Activated T-helper 1 cell treated with anti-CD3 and anti-CD28 coated beads, Interleukin-12 subunit alpha, Interleukin-12 subunit beta, Interleukin-2, Interleukin-4 antibody, amounts not matched to agents 30 ng/mL and 10 ng/mL and 1 ng/mL, durations not matched to agents 14 hours and 24 hours and 36 hours (primary cell): Measurements from ENCODE around the gene SPAG6. TPM values are rescaled to one million over a fixed set of nuclear protein-coding genes. Genes with fewer than 3 reads are reported as not detected.
A peak's percentile ranks its signal among the peaks of the same experiment; 100 is the strongest.

Experiments
- DNase-seq: peaks from one replicate; pipeline ENCODE4 v3.0.0; 2021; ENCODE audit warnings: low spot score
- H3K27ac Mint-ChIP-seq: one replicate; pipeline ENCODE4 v1.8.0; 2021; ENCODE audit warnings: mild to moderate bottlenecking, mixed read lengths
- H3K27me3 Mint-ChIP-seq: one replicate; pipeline ENCODE4 v1.8.0; 2022; ENCODE audit warnings: mild to moderate bottlenecking, moderate library complexity, mixed read lengths; ENCODE audit not compliant: insufficient read depth
- H3K36me3 Mint-ChIP-seq: one replicate; pipeline ENCODE4 v1.8.0; 2021; ENCODE audit warnings: low read depth, mixed read lengths
- H3K4me1 Mint-ChIP-seq: one replicate; pipeline ENCODE4 v1.8.0; 2021; ENCODE audit warnings: low read depth, mixed read lengths
- H3K4me3 Mint-ChIP-seq: one replicate; pipeline ENCODE4 v1.8.0; 2021; ENCODE audit warnings: mild to moderate bottlenecking, moderate library complexity, mixed read lengths
- H3K9me3 Mint-ChIP-seq: one replicate; pipeline ENCODE4 v1.8.0; 2021; ENCODE audit warnings: mixed read lengths
- intact Hi-C: fragments of 100-400 bp; cut with micrococcal nuclease; formaldehyde crosslinking; loops from one replicate; pipeline ENCODE4 v1.15.1; 2024
- total RNA-seq: library from RNA; stranded (reverse); gene quantifications from 2 replicates; pipeline ENCODE4 v1.2.3, GENCODE V29; 2022

Gene SPAG6
- total RNA-seq, 1 donor from 2014 or later: 0.18 TPM

- Mint-ChIP-seq H3K4me3 (peak overlapping the region; percentile 90), H3K27me3 (peaks cover 34% of the 10 kb centered on the region), H3K27ac (peak overlapping the region; percentile 76), H3K4me1 (peaks cover 48% of the 10 kb centered on the region), H3K9me3 (no peaks in the 10 kb centered on the region), H3K36me3 (peaks cover 41% of the 10 kb centered on the region)
- intact Hi-C loops: loop anchor here (1.0 to 5.0 kb wide), 5 partner anchors 8 to 793 kb away; partner anchors contain the start of genes DNAJC1, MLLT10 and PIP4K2A
- DNase-seq: no peak
These were observed 20.4 kb upstream of the SPAG6 start for GRCh38 chr10:22324893-22325271.

GRCh38 chr10:22325272-22326144, 19.8 kb upstream of the SPAG6 start:
- Mint-ChIP-seq H3K27ac (peak overlapping the region; percentile 76), H3K36me3 (peaks cover 40% of the 10 kb centered on the region), H3K27me3 (peaks cover 32% of the 10 kb centered on the region), H3K4me3 (peak overlapping the region; percentile 90), H3K9me3 (no peaks in the 10 kb centered on the region), H3K4me1 (peaks cover 43% of the 10 kb centered on the region)
- intact Hi-C loops: loop anchor here (1.0 to 2.0 kb wide), 3 partner anchors 8 to 323 kb away; partner anchors contain the start of gene DNAJC1
- peak; percentile 66 for DNase-seq

- peaks cover 43% of the 10 kb centered on the region for H3K4me1 Mint-ChIP-seq
- no peaks in the 10 kb centered on the region for H3K9me3 Mint-ChIP-seq
- peaks cover 40% of the 10 kb centered on the region for H3K36me3 Mint-ChIP-seq
- DNase-seq: no peak
- intact Hi-C loops: no loop called here
- peaks cover 32% of the 10 kb centered on the region for H3K27me3 Mint-ChIP-seq
- H3K4me3 Mint-ChIP-seq: peak overlapping the region; percentile 74
- peak overlapping the region; percentile 55 for H3K27ac Mint-ChIP-seq
These were observed 19.1 kb upstream of the SPAG6 start for GRCh38 chr10:22326145-22326702.

GRCh38 chr10:22329150-22329549, 16.1 kb upstream of the SPAG6 start:
- Mint-ChIP-seq H3K4me1 (peaks cover 42% of the 10 kb centered on the region), H3K27ac (no peak overlapping the region), H3K36me3 (peaks cover 43% of the 10 kb centered on the region), H3K27me3 (peaks cover 16% of the 10 kb centered on the region), H3K9me3 (peaks cover 4% of the 10 kb centered on the region), H3K4me3 (no peak overlapping the region)
- intact Hi-C loops: no loop called here
- no peak for DNase-seq

- Mint-ChIP-seq H3K27me3 (peaks cover 17% of the 10 kb centered on the region), H3K9me3 (peaks cover 4% of the 10 kb centered on the region), H3K27ac (no peak overlapping the region), H3K4me1 (peaks cover 24% of the 10 kb centered on the region), H3K4me3 (no peak overlapping the region), H3K36me3 (peaks cover 30% of the 10 kb centered on the region)
- intact Hi-C loops: no loop called here
- DNase-seq: no peak
These were observed 13.1 kb upstream of the SPAG6 start for GRCh38 chr10:22332116-22332692.

- DNase-seq: no peak
- peaks cover 4% of the 10 kb centered on the region for H3K9me3 Mint-ChIP-seq
- intact Hi-C loops: loop anchor here (1.0 kb wide), 1 partner anchor 8 kb away; no protein-coding TSS in a partner anchor
- H3K36me3 Mint-ChIP-seq: peaks cover 24% of the 10 kb centered on the region
- peak overlapping the region; percentile 79 for H3K27ac Mint-ChIP-seq
- peaks cover 29% of the 10 kb centered on the region for H3K27me3 Mint-ChIP-seq
- H3K4me3 Mint-ChIP-seq: peak overlapping the region; percentile 74
- H3K4me1 Mint-ChIP-seq: peaks cover 32% of the 10 kb centered on the region
These were observed 11.9 kb upstream of the SPAG6 start for GRCh38 chr10:22333167-22333974.

GRCh38 chr10:22333975-22334282, 11.4 kb upstream of the SPAG6 start:
- no peak for DNase-seq
- Mint-ChIP-seq H3K9me3 (peaks cover 4% of the 10 kb centered on the region), H3K27ac (peak overlapping the region; percentile 79), H3K36me3 (peaks cover 24% of the 10 kb centered on the region), H3K27me3 (peaks cover 34% of the 10 kb centered on the region), H3K4me3 (peak overlapping the region; percentile 74), H3K4me1 (peaks cover 38% of the 10 kb centered on the region)
- intact Hi-C loops: loop anchor here (1.0 kb wide), 1 partner anchor 9 kb away; no protein-coding TSS in a partner anchor

GRCh38 chr10:22334414-22335172, 10.7 kb upstream of the SPAG6 start:
- DNase-seq: no peak
- Mint-ChIP-seq H3K27ac (peak overlapping the region; percentile 67), H3K36me3 (peaks cover 18% of the 10 kb centered on the region), H3K27me3 (peaks cover 38% of the 10 kb centered on the region), H3K4me3 (peak overlapping the region; percentile 74), H3K4me1 (peaks cover 42% of the 10 kb centered on the region), H3K9me3 (peaks cover 4% of the 10 kb centered on the region)
- intact Hi-C loops: loop anchor here (1.0 kb wide), 1 partner anchor 10 kb away; no protein-coding TSS in a partner anchor

- DNase-seq: peak; percentile 58
- H3K4me3 Mint-ChIP-seq: peak overlapping the region; percentile 74
- H3K27me3 Mint-ChIP-seq: peaks cover 46% of the 10 kb centered on the region
- intact Hi-C loops: loop anchor here (1.0 kb wide), 1 partner anchor 9 kb away; no protein-coding TSS in a partner anchor
- peaks cover 49% of the 10 kb centered on the region for H3K4me1 Mint-ChIP-seq
- H3K27ac Mint-ChIP-seq: peak overlapping the region; percentile 67
- peaks cover 14% of the 10 kb centered on the region for H3K36me3 Mint-ChIP-seq
- H3K9me3 Mint-ChIP-seq: peaks cover 4% of the 10 kb centered on the region
These were observed 9.9 kb upstream of the SPAG6 start for GRCh38 chr10:22335173-22335933.

- Mint-ChIP-seq H3K36me3 (peaks cover 7% of the 10 kb centered on the region), H3K4me3 (peak overlapping the region; percentile 63), H3K27ac (no peak overlapping the region), H3K4me1 (peaks cover 45% of the 10 kb centered on the region), H3K9me3 (peaks cover 4% of the 10 kb centered on the region), H3K27me3 (peaks cover 65% of the 10 kb centered on the region)
- intact Hi-C loops: loop anchor here (1.0 kb wide), 1 partner anchor 13 kb away; no protein-coding TSS in a partner anchor
- no peak for DNase-seq
These were observed 7.0 kb upstream of the SPAG6 start for GRCh38 chr10:22338185-22338900.

- no peak for DNase-seq
- Mint-ChIP-seq H3K4me3 (peak overlapping the region; percentile 63), H3K9me3 (no peaks in the 10 kb centered on the region), H3K27me3 (peaks cover 68% of the 10 kb centered on the region), H3K4me1 (peaks cover 40% of the 10 kb centered on the region), H3K27ac (no peak overlapping the region), H3K36me3 (peaks cover 2% of the 10 kb centered on the region)
- intact Hi-C loops: loop anchor here (1.0 kb wide), 1 partner anchor 14 kb away; no protein-coding TSS in a partner anchor
These were observed 6.4 kb upstream of the SPAG6 start for GRCh38 chr10:22338931-22339330.
